ENCODE results near the gene CAPN13. TPM values are rescaled to one million over a fixed set of nuclear protein-coding genes. Genes with fewer than 3 reads are reported as not detected.

The CAPN13 gene
- total RNA-seq, 4 donors from 2014 or later: not detected

DNA sequence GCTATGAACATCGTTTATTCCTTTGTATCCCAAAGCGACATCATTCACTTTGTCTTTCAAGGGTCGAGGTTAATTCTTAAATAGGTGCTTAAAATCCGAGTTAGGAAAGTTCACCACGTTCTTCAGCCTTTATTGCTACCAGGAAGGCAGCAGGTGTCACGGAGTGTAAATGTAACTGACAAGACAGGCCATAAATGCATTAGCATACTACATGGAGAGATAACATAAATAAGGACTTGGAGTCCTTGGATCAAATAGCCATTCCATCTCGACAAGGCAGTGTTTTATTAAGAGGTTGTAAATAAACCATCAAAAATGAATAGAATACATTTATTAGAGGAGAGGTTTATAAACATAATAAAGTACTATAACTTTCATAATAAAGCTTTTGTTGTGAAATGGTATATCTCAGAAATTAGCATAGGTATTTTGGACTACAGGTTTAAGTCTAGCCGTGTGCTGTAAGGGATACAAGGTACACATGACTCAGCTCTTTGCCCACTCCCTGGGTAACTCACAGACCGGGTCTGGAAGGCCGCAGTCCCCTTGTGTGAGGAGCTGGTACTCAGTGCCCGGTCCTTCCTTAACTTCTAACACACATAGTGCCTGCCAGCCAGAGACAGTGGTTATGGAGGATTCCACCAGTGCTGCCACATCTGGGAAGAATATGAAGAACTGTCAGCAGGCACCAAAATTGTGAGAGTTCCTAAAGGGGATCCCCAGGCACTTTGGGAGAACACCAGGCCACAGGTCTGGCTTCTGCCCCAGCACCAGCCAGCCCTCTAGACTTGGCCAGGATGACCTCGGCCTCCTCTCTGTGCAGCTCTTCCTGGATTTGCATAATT is 29.4 kb downstream of the CAPN13 start:
- TF ChIP-seq, protein P1, sequence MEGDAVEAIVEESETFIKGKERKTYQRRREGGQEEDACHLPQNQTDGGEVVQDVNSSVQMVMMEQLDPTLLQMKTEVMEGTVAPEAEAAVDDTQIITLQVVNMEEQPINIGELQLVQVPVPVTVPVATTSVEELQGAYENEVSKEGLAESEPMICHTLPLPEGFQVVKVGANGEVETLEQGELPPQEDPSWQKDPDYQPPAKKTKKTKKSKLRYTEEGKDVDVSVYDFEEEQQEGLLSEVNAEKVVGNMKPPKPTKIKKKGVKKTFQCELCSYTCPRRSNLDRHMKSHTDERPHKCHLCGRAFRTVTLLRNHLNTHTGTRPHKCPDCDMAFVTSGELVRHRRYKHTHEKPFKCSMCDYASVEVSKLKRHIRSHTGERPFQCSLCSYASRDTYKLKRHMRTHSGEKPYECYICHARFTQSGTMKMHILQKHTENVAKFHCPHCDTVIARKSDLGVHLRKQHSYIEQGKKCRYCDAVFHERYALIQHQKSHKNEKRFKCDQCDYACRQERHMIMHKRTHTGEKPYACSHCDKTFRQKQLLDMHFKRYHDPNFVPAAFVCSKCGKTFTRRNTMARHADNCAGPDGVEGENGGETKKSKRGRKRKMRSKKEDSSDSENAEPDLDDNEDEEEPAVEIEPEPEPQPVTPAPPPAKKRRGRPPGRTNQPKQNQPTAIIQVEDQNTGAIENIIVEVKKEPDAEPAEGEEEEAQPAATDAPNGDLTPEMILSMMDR (IDR thresholded peaks at IDR 0.05; ENCODE audit: low read depth): no peak

DNA sequence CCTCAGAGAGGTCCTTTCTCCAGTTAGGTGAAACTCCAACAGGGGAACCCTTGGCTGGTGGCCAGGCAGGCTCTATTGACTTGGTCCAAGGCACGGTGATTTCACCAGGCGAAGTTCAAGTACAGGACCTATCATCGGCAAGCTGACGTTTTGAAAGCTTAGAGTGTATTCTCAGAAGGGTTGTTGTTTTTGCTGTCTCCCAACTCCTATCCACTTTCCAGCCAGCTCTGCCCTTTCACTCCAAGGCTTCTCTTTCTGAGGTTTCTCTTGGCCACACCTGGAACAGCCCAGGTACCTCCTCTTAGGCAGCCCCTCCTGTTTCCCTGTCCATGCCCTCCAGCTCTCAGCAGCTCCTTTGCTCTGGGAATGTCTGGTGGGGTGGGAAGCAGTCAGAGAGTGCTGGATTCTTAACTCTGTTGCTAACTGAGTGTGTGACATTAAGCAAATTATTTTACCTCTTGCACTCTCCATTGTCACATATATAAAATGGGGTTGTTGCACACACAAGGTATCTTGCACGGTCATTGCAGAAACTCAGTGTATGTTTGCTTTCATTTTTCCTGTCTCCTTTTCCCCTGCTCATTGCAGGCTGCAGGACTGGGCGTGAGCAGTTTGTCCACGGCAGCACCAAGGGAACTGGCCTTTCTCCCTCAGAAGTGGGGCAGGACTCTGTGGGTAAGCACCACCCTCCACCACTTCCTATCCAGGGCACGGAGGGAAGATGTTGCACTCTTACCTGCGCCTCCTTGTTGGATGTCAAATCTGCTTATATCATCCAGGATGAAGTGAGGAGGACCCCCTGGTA is 30.2 kb downstream of the CAPN13 start:
- TF ChIP-seq, protein P1 (IDR thresholded peaks at IDR 0.05; ENCODE audit: low read depth): no peak

DNA sequence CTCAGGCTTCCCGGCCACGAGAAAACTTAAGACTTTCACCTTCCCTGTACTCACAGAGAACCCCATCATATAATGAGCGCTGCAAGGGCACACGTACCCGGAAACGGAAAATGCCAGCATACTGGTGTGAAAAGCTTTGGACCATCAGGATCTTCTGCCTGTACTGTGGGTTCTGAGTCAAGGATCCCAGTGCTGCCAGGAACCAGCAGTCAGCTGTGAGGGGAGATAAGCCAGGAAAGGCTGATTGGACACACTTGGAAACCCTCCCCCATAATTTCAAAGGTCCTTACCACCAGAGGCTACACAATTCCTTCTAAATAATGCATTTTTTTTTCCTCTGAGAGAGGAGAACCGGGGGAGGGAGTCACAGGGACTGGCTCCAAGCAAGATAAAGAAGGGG is 31.4 kb downstream of the CAPN13 start:
- TF ChIP-seq, protein P1 (IDR thresholded peaks at IDR 0.05; ENCODE audit: low read depth): no peak

DNA sequence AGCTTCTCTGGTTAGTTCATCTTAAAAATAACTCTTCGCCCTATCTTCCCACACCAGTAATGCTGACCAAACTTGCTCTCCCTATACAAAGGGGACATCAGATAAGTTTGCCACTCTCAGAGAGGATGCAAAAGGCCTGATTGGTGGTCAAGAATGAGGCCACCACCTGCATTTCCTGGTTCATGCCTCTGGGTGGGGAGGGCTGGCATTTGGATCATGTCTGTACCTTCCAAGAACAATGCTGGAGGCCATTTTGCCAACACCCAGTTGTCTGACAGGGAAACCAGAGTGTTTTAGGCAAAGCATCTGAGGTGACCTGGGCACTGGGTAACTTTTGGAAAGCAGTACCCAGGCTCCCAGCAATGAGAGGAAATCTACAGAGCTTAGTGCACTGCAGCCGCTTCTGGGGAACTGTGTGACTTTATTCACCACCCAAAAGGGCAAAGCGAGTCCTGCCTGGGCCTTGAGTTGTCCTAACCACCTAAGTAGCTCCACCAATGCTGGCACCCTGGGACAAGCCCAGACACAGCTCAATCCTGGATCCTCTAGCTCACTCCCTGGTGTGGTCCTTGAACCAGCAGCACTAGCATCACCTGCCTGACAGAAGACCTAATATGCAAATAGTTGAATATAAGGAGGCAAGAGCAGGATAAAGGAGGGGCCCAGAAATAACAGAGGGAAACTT is 35.1 kb downstream of the CAPN13 start:
- TF ChIP-seq, protein P1 (IDR thresholded peaks at IDR 0.05; ENCODE audit: low read depth): no peak

DNA sequence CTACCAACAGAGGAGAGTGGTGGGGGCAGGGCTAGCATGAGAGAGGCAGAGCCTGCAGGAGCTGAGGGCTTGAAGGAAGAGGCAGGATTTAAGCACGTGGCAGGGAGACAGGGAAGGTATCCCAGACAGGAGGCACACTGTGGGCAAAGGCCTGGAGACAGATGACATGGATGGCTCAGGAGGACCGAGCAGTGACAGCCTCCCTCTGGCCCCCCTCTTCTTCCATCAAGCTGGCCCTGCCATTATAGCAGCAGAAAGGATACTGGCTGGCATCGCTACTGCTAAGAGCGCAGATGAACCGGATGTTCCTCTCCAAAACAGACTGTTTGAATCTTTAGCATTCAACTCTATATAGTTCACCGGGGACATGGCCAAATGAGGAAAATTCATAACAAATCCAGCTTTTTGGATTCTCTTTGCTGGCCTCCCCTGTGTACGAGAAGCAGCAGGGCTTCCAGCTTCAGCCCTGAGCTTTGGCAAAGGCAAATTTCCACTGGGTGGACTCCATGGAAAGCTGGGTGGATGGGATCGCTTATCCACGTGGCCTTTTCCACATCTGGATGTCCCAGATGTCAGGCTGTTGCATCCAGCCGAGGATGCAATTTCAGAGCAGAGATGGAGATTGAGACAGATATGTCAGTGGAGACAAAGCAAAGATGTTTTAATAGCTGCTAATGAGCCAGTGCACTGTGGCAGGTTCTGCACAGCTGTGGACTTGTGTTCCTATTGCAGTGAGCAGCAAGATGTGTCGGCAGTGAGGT is 36.2 kb downstream of the CAPN13 start:
- TF ChIP-seq, protein P1 (IDR thresholded peaks at IDR 0.05; ENCODE audit: low read depth): no peak

DNA sequence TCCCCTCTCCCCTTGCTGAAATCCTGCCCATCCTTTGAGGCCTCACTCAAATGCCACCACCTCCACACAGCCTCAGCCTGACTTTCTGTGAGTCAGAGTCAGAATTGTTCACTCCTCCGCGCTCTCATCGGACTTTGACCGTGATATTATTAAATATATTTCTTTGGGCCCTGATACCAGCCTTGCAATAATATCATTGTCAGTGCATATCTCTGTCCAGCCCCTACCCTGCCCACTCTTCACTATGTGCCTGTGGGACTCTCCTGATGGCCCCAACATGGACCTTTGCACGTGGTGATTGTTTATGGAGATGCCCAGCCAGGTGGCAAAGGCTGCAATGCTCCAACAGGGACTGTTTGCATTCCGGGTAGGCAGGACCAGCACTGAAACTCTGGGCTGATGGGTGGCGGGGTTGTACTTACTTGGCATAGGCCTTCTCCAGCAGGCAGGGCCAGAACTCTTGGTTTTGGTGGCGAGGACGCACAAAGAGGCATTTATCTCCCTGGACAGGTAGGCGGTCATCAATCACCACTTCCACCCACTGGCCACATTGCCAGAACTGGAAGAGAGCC is 37.3 kb downstream of the CAPN13 start:
- TF ChIP-seq, protein P1 (IDR thresholded peaks at IDR 0.05; ENCODE audit: low read depth): no peak

Measured in subcutaneous adipose tissue (tissue), 4 donors.